ENCODE measurements around the gene CYP26A1.

CYP26A1 gene

GRCh38 chr10:93123766-93124165 lies 50.1 kb downstream of the CYP26A1 start:
- no peak for DNase-seq (ENCODE audit: low spot score)

- DNase-seq (ENCODE audit: low spot score): no peak
Measured at GRCh38 chr10:93124580-93125318, 51.1 kb downstream of the CYP26A1 start.

- DNase-seq (ENCODE audit: low spot score): no peak
Measured at GRCh38 chr10:93125966-93126365, 52.3 kb downstream of the CYP26A1 start.

- DNase-seq (ENCODE audit: low spot score): no peak
Measured at GRCh38 chr10:93126483-93127052, 52.9 kb downstream of the CYP26A1 start.

All from HuH-7.5 (cell line).